MM.1S (cell line): ENCODE measurements around the gene UTP25.

Experiments used
- DNase-seq: peaks from one replicate; pipeline ENCODE4 v3.0.0-alpha.2; 2015
- H2AFZ ChIP-seq: fragments of 300-600 bp; sonication (generic); 2 replicates; pipeline ENCODE4 v1.6.0; 2016; ENCODE audit warnings: antibody characterized with exemption, low read length
- H3F3A ChIP-seq: fragments of 300-600 bp; sonication (generic); 2 replicates; pipeline ENCODE4 v1.6.1; 2016; ENCODE audit warnings: mild to moderate bottlenecking, antibody characterized with exemption, low read length, moderate library complexity, mixed read lengths; ENCODE audit not compliant: insufficient read depth
- H3K27ac ChIP-seq: fragments of 300-600 bp; sonication (generic); 2 replicates; pipeline ENCODE4 v1.5.1; 2016; ENCODE audit warnings: mild to moderate bottlenecking, low read length
- H3K27me3 ChIP-seq: fragments of 300-600 bp; sonication (generic); replicated peaks from 2 replicates; pipeline ENCODE4 v1.6.0; 2016; ENCODE audit warnings: low read length; ENCODE audit not compliant: insufficient read depth
- H3K36me3 ChIP-seq: fragments of 300-600 bp; sonication (generic); replicated peaks from 2 replicates; pipeline ENCODE4 v1.6.1; 2016; ENCODE audit warnings: mild to moderate bottlenecking, low read length, mixed read lengths; ENCODE audit not compliant: insufficient read depth
- H3K4me1 ChIP-seq: fragments of 300-600 bp; sonication (generic); 2 replicates; pipeline ENCODE4 v1.6.1; 2016; ENCODE audit warnings: low read length, mixed read lengths
- H3K4me2 ChIP-seq: fragments of 300-600 bp; sonication (generic); 2 replicates; pipeline ENCODE4 v1.6.0; 2016; ENCODE audit warnings: low read depth, low read length
- H3K4me3 ChIP-seq: fragments of 300-600 bp; sonication (generic); 2 replicates; pipeline ENCODE4 v1.5.1; 2016; ENCODE audit warnings: low read length, mixed read lengths
- H3K79me2 ChIP-seq: fragments of 300-600 bp; sonication (generic); 2 replicates; pipeline ENCODE4 v1.6.1; 2016; ENCODE audit warnings: mixed run types, low read length, mixed read lengths
- H3K9ac ChIP-seq: fragments of 300-600 bp; sonication (generic); 2 replicates; pipeline ENCODE4 v1.6.1; 2016; ENCODE audit warnings: low read length, mixed read lengths
- H3K9me2 ChIP-seq: fragments of 300-600 bp; sonication (generic); replicated peaks from 2 replicates; pipeline ENCODE4 v1.6.1; 2016; ENCODE audit warnings: mild to moderate bottlenecking, low read length, mixed read lengths; ENCODE audit not compliant: insufficient read depth
- H3K9me3 ChIP-seq: fragments of 300-600 bp; sonication (generic); replicated peaks from 2 replicates; pipeline ENCODE4 v1.6.1; 2016; ENCODE audit warnings: mild to moderate bottlenecking, low read length, mixed read lengths; ENCODE audit not compliant: insufficient read depth
- H4K20me1 ChIP-seq: fragments of 300-600 bp; sonication (generic); 2 replicates; pipeline ENCODE4 v1.6.1; 2016; ENCODE audit warnings: mild to moderate bottlenecking, low read length, moderate library complexity, mixed read lengths; ENCODE audit not compliant: insufficient read depth
- EZH2 ChIP-seq: fragments of 300-600 bp; sonication (generic); optimal IDR thresholded peaks from 2 replicates; pipeline ENCODE3; 2017; ENCODE audit warnings: low read depth, mild to moderate bottlenecking, antibody characterized with exemption, low read length, mixed read lengths
- EZH2phosphoT487 ChIP-seq: fragments of 300-600 bp; sonication (generic); IDR thresholded peaks from 2 replicates; pipeline ENCODE4 v1.6.1; 2018; ENCODE audit warnings: antibody characterized with exemption, low read length
- TF ChIP-seq, protein P1 (sequence below): fragments of 300-600 bp; sonication (generic); IDR thresholded peaks from 2 replicates; pipeline ENCODE4 v1.5.1; 2016; ENCODE audit warnings: antibody characterized with exemption, low read length, mixed read lengths

Gene UTP25

DNA sequence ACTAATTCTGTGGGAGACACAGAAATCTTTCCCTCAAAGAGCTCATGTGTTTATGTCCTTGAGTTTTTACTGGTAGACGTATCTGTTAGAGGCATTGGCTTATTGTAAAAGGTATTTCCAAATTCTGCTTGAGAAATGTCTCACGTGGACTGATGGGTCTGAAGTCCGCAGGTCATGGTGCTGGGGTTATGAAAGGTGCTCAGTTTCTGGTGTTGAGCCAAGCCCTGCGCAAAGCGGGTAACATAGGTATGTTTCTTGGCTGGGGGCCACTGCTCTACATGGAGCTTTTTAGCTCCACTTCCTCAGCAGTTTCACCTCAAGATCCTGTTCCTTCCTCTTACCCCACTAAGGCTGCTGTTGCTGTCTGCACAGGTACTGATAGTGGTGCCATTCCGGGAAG lies 10.8 kb downstream of the UTP25 start:
- H3K9me3 ChIP-seq: no peaks in the 10 kb centered on the region
- H4K20me1 ChIP-seq: no peaks in the 10 kb centered on the region
- TF ChIP-seq, protein P1, sequence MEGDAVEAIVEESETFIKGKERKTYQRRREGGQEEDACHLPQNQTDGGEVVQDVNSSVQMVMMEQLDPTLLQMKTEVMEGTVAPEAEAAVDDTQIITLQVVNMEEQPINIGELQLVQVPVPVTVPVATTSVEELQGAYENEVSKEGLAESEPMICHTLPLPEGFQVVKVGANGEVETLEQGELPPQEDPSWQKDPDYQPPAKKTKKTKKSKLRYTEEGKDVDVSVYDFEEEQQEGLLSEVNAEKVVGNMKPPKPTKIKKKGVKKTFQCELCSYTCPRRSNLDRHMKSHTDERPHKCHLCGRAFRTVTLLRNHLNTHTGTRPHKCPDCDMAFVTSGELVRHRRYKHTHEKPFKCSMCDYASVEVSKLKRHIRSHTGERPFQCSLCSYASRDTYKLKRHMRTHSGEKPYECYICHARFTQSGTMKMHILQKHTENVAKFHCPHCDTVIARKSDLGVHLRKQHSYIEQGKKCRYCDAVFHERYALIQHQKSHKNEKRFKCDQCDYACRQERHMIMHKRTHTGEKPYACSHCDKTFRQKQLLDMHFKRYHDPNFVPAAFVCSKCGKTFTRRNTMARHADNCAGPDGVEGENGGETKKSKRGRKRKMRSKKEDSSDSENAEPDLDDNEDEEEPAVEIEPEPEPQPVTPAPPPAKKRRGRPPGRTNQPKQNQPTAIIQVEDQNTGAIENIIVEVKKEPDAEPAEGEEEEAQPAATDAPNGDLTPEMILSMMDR: no peak
- no peak for TF ChIP-seq EZH2
- no peak for TF ChIP-seq EZH2phosphoT487
- no peak overlapping the region for H2AFZ ChIP-seq
- H3K9me2 ChIP-seq: no peaks in the 10 kb centered on the region
- H3F3A ChIP-seq: no peaks in the 10 kb centered on the region
- H3K79me2 ChIP-seq: no peaks in the 10 kb centered on the region
- DNase-seq: no peak
- no peak overlapping the region for H3K9ac ChIP-seq
- no peak overlapping the region for H3K4me3 ChIP-seq
- H3K36me3 ChIP-seq: peaks cover 50% of the 10 kb centered on the region
- H3K4me2 ChIP-seq: no peak overlapping the region
- no peak overlapping the region for H3K27ac ChIP-seq
- no peaks in the 10 kb centered on the region for H3K4me1 ChIP-seq
- no peaks in the 10 kb centered on the region for H3K27me3 ChIP-seq

DNA sequence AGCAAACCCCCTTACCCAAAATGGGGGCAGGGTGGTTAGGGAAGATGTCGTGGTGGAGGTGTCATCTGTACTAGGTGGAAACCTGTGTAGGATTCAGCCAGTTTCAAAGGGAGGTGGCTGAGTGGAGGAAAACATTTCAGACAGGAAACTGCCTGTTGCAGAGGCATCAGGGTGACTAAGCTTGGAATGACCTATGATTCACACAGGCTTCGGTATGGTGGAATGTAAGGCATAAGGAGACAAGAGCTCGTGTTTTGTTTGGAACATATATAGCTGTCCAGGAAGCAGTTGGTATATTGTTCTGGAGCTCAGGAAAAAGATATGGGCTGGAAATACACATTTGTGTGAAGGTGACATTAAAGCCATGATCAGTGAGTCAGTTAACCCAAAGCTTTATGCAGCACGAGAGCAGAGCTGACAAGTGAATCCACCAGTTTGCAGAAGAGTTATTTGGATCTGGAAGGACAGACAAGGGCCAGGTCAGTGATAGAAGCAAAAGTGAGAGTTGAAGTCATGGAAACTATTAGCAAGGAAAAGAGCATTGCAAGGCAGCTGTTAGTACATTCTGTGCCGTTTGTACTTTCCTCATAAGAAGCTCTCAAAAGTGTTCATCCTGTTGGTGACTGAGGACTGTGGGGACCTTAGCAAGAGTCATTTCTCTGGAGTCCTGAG lies 12.2 kb downstream of the UTP25 start:
- Histone ChIP-seq H3K36me3 (peaks cover 47% of the 10 kb centered on the region), H3K27ac (no peak overlapping the region), H3K79me2 (no peaks in the 10 kb centered on the region), H3K9me2 (no peaks in the 10 kb centered on the region), H2AFZ (no peak overlapping the region), H3K9ac (no peak overlapping the region), H4K20me1 (no peaks in the 10 kb centered on the region), H3K27me3 (no peaks in the 10 kb centered on the region), H3F3A (no peaks in the 10 kb centered on the region), H3K9me3 (no peaks in the 10 kb centered on the region), H3K4me2 (no peak overlapping the region), H3K4me3 (no peak overlapping the region), H3K4me1 (no peaks in the 10 kb centered on the region)
- TF ChIP-seq, protein P1: no peak
- no peak for DNase-seq

DNA sequence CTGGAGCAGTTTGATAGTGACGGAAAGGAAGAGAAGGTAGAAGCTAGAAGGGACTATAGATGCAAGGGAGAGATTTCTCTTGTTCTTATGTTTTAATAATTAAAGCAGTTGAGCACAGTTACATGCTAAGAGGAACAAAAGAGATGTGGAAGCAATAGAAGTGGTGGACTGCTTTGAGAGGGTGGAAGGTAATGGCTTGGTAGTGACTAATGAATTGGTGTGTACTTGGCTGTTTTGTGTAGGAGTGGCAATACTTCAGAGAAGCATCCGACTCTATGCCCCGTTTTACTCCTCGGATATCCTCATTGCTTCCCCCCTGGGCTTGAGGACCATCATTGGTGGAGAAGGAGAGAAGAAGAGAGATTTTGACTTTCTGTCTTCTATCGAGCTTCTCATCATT lies 12.8 kb downstream of the UTP25 start:
- no peaks in the 10 kb centered on the region for H3K9me3 ChIP-seq
- peaks cover 45% of the 10 kb centered on the region for H3K36me3 ChIP-seq
- no peaks in the 10 kb centered on the region for H3K79me2 ChIP-seq
- H3K4me2 ChIP-seq: no peak overlapping the region
- no peak overlapping the region for H3K4me3 ChIP-seq
- no peaks in the 10 kb centered on the region for H3K9me2 ChIP-seq
- no peaks in the 10 kb centered on the region for H3F3A ChIP-seq
- no peaks in the 10 kb centered on the region for H3K4me1 ChIP-seq
- no peaks in the 10 kb centered on the region for H4K20me1 ChIP-seq
- H3K9ac ChIP-seq: no peak overlapping the region
- no peak for TF ChIP-seq EZH2
- no peak for TF ChIP-seq EZH2phosphoT487
- TF ChIP-seq, protein P1: no peak
- DNase-seq: no peak
- no peaks in the 10 kb centered on the region for H3K27me3 ChIP-seq
- H3K27ac ChIP-seq: no peak overlapping the region
- H2AFZ ChIP-seq: no peak overlapping the region
